ENCODE results near the gene LMTK2.

DNA sequence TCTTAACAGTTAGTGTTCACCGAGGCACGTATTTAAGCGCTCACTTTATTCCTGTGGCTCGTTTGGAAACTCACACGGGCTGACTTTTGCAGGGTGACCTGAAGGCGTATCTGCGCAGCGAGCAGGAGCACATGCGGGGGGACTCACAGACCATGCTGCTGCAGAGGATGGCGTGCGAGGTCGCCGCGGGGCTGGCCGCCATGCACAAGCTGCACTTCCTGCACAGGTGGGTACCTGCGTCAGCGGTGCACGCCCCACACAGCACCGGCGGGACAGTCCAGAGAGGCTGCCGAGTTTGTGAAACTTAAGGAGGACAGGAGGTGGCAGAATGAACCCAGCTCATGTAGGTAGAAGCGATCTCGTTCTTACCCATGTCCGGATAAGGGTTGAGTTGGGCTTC lies 64.8 kb downstream of the LMTK2 start:
- TF ChIP-seq ZNF274 (IDR thresholded peaks at IDR 0.05; ENCODE audit: low read depth, low read length), result no peak
- TF ChIP-seq YY1 (IDR thresholded peaks at IDR 0.05; ENCODE audit: insufficient read depth, insufficient read length), result no peak
